ENCODE data around the gene TANC1. TPM values are rescaled to one million over a fixed set of nuclear protein-coding genes. Genes with fewer than 3 reads are reported as not detected.

The TANC1 gene
- total and polyA plus RNA-seq, 2 experiments from 2014 or later = 2.8 to 9.5 TPM

DNA sequence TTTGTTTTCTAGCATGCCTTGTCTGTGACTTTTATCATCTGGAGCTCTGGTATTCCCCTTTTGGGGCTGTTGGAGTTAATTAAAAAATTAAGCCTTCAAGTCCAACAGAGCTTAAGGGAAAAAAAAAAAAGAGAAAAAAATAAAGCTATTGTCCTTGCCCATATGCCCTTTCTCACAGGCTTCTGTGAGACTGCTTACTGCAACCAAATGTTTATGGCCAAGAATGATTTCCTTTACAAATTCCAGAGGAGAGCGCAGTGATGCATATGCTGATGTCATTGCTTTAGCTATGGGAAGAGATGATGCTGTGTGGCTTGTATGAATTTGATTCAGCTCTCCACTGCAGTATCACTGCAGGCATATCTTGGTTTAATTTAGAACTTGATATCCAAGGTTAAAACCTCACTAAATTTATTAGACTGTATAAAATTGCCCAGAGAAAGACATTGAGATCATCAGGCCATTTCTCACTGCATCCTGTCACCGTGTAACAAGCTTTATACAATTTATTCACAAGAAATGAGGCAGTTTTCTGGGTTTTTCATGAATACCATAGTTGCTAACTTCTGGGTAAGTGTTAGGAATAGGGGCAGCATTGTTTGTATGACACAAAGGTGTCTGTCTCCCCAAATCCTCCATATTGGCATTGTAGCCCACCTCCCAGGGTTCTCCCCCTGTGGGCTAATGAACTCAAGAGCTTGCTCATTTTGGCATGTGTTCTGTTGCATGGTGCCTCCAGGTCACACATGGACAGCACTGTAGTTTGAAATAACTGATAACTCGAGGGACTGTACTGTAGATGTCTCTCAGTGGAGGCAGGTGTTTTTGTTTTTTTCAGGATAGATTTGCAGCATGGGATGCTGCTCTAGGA lies 85.0 kb downstream of the TANC1 start (continued):
- TF ChIP-seq, protein P1, sequence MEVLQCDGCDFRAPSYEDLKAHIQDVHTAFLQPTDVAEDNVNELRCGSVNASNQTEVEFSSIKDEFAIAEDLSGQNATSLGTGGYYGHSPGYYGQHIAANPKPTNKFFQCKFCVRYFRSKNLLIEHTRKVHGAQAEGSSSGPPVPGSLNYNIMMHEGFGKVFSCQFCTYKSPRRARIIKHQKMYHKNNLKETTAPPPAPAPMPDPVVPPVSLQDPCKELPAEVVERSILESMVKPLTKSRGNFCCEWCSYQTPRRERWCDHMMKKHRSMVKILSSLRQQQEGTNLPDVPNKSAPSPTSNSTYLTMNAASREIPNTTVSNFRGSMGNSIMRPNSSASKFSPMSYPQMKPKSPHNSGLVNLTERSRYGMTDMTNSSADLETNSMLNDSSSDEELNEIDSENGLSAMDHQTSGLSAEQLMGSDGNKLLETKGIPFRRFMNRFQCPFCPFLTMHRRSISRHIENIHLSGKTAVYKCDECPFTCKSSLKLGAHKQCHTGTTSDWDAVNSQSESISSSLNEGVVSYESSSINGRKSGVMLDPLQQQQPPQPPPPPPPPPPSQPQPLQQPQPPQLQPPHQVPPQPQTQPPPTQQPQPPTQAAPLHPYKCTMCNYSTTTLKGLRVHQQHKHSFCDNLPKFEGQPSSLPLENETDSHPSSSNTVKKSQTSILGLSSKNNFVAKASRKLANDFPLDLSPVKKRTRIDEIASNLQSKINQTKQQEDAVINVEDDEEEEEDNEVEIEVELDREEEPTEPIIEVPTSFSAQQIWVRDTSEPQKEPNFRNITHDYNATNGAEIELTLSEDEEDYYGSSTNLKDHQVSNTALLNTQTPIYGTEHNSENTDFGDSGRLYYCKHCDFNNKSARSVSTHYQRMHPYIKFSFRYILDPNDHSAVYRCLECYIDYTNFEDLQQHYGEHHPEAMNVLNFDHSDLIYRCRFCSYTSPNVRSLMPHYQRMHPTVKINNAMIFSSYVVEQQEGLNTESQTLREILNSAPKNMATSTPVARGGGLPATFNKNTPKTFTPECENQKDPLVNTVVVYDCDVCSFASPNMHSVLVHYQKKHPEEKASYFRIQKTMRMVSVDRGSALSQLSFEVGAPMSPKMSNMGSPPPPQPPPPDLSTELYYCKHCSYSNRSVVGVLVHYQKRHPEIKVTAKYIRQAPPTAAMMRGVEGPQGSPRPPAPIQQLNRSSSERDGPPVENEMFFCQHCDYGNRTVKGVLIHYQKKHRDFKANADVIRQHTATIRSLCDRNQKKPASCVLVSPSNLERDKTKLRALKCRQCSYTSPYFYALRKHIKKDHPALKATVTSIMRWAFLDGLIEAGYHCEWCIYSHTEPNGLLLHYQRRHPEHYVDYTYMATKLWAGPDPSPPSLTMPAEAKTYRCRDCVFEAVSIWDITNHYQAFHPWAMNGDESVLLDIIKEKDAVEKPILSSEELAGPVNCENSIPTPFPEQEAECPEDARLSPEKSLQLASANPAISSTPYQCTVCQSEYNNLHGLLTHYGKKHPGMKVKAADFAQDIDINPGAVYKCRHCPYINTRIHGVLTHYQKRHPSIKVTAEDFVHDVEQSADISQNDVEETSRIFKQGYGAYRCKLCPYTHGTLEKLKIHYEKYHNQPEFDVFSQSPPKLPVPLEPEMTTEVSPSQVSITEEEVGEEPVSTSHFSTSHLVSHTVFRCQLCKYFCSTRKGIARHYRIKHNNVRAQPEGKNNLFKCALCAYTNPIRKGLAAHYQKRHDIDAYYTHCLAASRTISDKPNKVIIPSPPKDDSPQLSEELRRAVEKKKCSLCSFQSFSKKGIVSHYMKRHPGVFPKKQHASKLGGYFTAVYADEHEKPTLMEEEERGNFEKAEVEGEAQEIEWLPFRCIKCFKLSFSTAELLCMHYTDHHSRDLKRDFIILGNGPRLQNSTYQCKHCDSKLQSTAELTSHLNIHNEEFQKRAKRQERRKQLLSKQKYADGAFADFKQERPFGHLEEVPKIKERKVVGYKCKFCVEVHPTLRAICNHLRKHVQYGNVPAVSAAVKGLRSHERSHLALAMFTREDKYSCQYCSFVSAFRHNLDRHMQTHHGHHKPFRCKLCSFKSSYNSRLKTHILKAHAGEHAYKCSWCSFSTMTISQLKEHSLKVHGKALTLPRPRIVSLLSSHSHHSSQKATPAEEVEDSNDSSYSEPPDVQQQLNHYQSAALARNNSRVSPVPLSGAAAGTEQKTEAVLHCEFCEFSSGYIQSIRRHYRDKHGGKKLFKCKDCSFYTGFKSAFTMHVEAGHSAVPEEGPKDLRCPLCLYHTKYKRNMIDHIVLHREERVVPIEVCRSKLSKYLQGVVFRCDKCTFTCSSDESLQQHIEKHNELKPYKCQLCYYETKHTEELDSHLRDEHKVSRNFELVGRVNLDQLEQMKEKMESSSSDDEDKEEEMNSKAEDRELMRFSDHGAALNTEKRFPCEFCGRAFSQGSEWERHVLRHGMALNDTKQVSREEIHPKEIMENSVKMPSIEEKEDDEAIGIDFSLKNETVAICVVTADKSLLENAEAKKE (CRISPR knock-in tag; IDR thresholded peaks at IDR 0.05) = no peak
- TF ChIP-seq NANOG (IDR thresholded peaks at IDR 0.05; ENCODE audit: borderline replicate concordance) = no peak
- TF ChIP-seq EZH2phosphoT487 (IDR thresholded peaks at IDR 0.05; ENCODE audit: unreplicated experiment) = no peak
- no peak for TF ChIP-seq CTCF (conservative IDR thresholded peaks at IDR 0.05; ENCODE audit: low read depth in 2 of 2)
- no peak for TF ChIP-seq POLR2AphosphoS5 (IDR thresholded peaks at IDR 0.05; ENCODE audit: low read depth)
- TF ChIP-seq ZNF114 (CRISPR knock-in tag; IDR thresholded peaks at IDR 0.05) = no peak
- no peak for TF ChIP-seq REST (IDR thresholded peaks at IDR 0.05; ENCODE audit: unreplicated experiment)
- no peak for TF ChIP-seq EZH2 (IDR thresholded peaks at IDR 0.05; ENCODE audit: low read depth, unreplicated experiment)
- TF ChIP-seq CREB1 (CRISPR knock-in tag; IDR thresholded peaks at IDR 0.05; ENCODE audit: low read depth) = no peak
